Activated T-cell treated with anti-CD3 and anti-CD28 coated beads, Interleukin-2, amount 50 U/mL, for 4 hours (primary cell): Measurements from ENCODE around the gene PACRG. TPM values are rescaled to one million over a fixed set of nuclear protein-coding genes. Genes with fewer than 3 reads are reported as not detected.

Experiments
- ATAC-seq, 2 donors: fragments of 200-7000 bp; cut with Tn5 transposase; one replicate each; pipeline ENCODE4 v1.10.0; 2021
- DNase-seq: peaks from one replicate; pipeline ENCODE4 v3.0.0-alpha.2; 2020
- H3K27me3 Mint-ChIP-seq: one replicate; pipeline ENCODE4 v1.8.0; 2021; ENCODE audit warnings: low read depth, mixed read lengths
- H3K36me3 Mint-ChIP-seq: one replicate; pipeline ENCODE4 v1.8.0; 2022; ENCODE audit warnings: mixed read lengths; ENCODE audit not compliant: insufficient read depth
- H3K4me1 Mint-ChIP-seq: one replicate; pipeline ENCODE4 v1.8.0; 2021; ENCODE audit warnings: low read depth, mixed read lengths
- H3K4me3 Mint-ChIP-seq: one replicate; pipeline ENCODE4 v1.8.0; 2021; ENCODE audit warnings: mild to moderate bottlenecking, moderate library complexity, mixed read lengths
- H3K9me3 Mint-ChIP-seq: one replicate; pipeline ENCODE4 v1.8.0; 2021; ENCODE audit warnings: mixed read lengths
- total RNA-seq, 3 donors: library from RNA; stranded (reverse); gene quantifications; one replicate each; pipeline ENCODE4 v1.2.1, GENCODE V29; 2021

Gene PACRG
- total RNA-seq, 3 donors from 2014 or later, result not detected

- DNase-seq (no peak), ATAC-seq (no peak)
- no peaks in the 10 kb centered on the region for H3K36me3 Mint-ChIP-seq
- H3K27me3 Mint-ChIP-seq, result no peaks in the 10 kb centered on the region
- peaks cover 28% of the 10 kb centered on the region for H3K9me3 Mint-ChIP-seq
- H3K4me1 Mint-ChIP-seq, result no peaks in the 10 kb centered on the region
- H3K4me3 Mint-ChIP-seq, result no peak overlapping the region
Measured at GRCh38 chr6:162940426-162940825, 212.7 kb downstream of the PACRG start.

- Mint-ChIP-seq H3K4me3 (no peak overlapping the region), H3K9me3 (peaks cover 24% of the 10 kb centered on the region), H3K36me3 (no peaks in the 10 kb centered on the region), H3K4me1 (no peaks in the 10 kb centered on the region), H3K27me3 (no peaks in the 10 kb centered on the region)
- DNase-seq, result no peak
- no peak for ATAC-seq
Measured at GRCh38 chr6:162941128-162941527, 213.4 kb downstream of the PACRG start.

- H3K27me3 Mint-ChIP-seq, result no peaks in the 10 kb centered on the region
- H3K4me3 Mint-ChIP-seq, result no peak overlapping the region
- H3K36me3 Mint-ChIP-seq, result no peaks in the 10 kb centered on the region
- ATAC-seq (no peak), DNase-seq (no peak)
- H3K9me3 Mint-ChIP-seq, result peaks cover 31% of the 10 kb centered on the region
- H3K4me1 Mint-ChIP-seq, result no peaks in the 10 kb centered on the region
Measured at GRCh38 chr6:162942866-162943265, 215.1 kb downstream of the PACRG start.

GRCh38 chr6:162943369-162943768, 215.6 kb downstream of the PACRG start:
- Mint-ChIP-seq H3K27me3 (no peaks in the 10 kb centered on the region), H3K9me3 (peaks cover 31% of the 10 kb centered on the region), H3K4me3 (no peak overlapping the region), H3K36me3 (no peaks in the 10 kb centered on the region), H3K4me1 (no peaks in the 10 kb centered on the region)
- DNase-seq (no peak), ATAC-seq (no peak)

- peaks cover 11% of the 10 kb centered on the region for H3K9me3 Mint-ChIP-seq
- no peaks in the 10 kb centered on the region for H3K27me3 Mint-ChIP-seq
- DNase-seq (no peak), ATAC-seq (no peak)
- no peaks in the 10 kb centered on the region for H3K36me3 Mint-ChIP-seq
- no peak overlapping the region for H3K4me3 Mint-ChIP-seq
- no peaks in the 10 kb centered on the region for H3K4me1 Mint-ChIP-seq
Measured at GRCh38 chr6:162951164-162951743, 223.5 kb downstream of the PACRG start.

- H3K4me1 Mint-ChIP-seq, result no peaks in the 10 kb centered on the region
- H3K9me3 Mint-ChIP-seq, result peaks cover 4% of the 10 kb centered on the region
- no peaks in the 10 kb centered on the region for H3K36me3 Mint-ChIP-seq
- H3K4me3 Mint-ChIP-seq, result no peak overlapping the region
- no peaks in the 10 kb centered on the region for H3K27me3 Mint-ChIP-seq
- ATAC-seq, result no peak
- DNase-seq, result no peak
Measured at GRCh38 chr6:162952423-162952822, 224.6 kb downstream of the PACRG start.

- Mint-ChIP-seq H3K27me3 (no peaks in the 10 kb centered on the region), H3K4me1 (no peaks in the 10 kb centered on the region), H3K4me3 (no peak overlapping the region), H3K36me3 (no peaks in the 10 kb centered on the region), H3K9me3 (peaks cover 10% of the 10 kb centered on the region)
- ATAC-seq (no peak), DNase-seq (no peak)
Measured at GRCh38 chr6:162957062-162957461, 229.3 kb downstream of the PACRG start.

GRCh38 chr6:162960679-162961457, 233.1 kb downstream of the PACRG start:
- Mint-ChIP-seq H3K4me3 (no peak overlapping the region), H3K36me3 (no peaks in the 10 kb centered on the region), H3K4me1 (no peaks in the 10 kb centered on the region), H3K9me3 (peaks cover 7% of the 10 kb centered on the region), H3K27me3 (no peaks in the 10 kb centered on the region)
- ATAC-seq (no peak), DNase-seq (no peak)

GRCh38 chr6:162962093-162962492, 234.3 kb downstream of the PACRG start:
- ATAC-seq, result no peak
- H3K36me3 Mint-ChIP-seq, result no peaks in the 10 kb centered on the region
- H3K4me3 Mint-ChIP-seq, result no peak overlapping the region
- DNase-seq, result no peak
- H3K27me3 Mint-ChIP-seq, result no peaks in the 10 kb centered on the region
- H3K4me1 Mint-ChIP-seq, result no peaks in the 10 kb centered on the region
- H3K9me3 Mint-ChIP-seq, result peaks cover 7% of the 10 kb centered on the region

GRCh38 chr6:162963861-162964260, 236.1 kb downstream of the PACRG start:
- ATAC-seq (no peak), DNase-seq (no peak)
- H3K4me3 Mint-ChIP-seq, result no peak overlapping the region
- H3K9me3 Mint-ChIP-seq, result peaks cover 6% of the 10 kb centered on the region
- H3K4me1 Mint-ChIP-seq, result no peaks in the 10 kb centered on the region
- H3K36me3 Mint-ChIP-seq, result no peaks in the 10 kb centered on the region
- no peaks in the 10 kb centered on the region for H3K27me3 Mint-ChIP-seq

GRCh38 chr6:162964488-162965140, 236.8 kb downstream of the PACRG start:
- no peak for DNase-seq
- Mint-ChIP-seq H3K4me1 (no peaks in the 10 kb centered on the region), H3K9me3 (no peaks in the 10 kb centered on the region), H3K4me3 (no peak overlapping the region), H3K27me3 (no peaks in the 10 kb centered on the region), H3K36me3 (no peaks in the 10 kb centered on the region)
- no peak for ATAC-seq

GRCh38 chr6:162965366-162965765, 237.6 kb downstream of the PACRG start:
- Mint-ChIP-seq H3K9me3 (peaks cover 2% of the 10 kb centered on the region), H3K27me3 (no peaks in the 10 kb centered on the region), H3K4me1 (no peaks in the 10 kb centered on the region), H3K4me3 (no peak overlapping the region), H3K36me3 (no peaks in the 10 kb centered on the region)
- no peak for DNase-seq
- ATAC-seq, result no peak

- Mint-ChIP-seq H3K9me3 (peaks cover 7% of the 10 kb centered on the region), H3K27me3 (no peaks in the 10 kb centered on the region), H3K4me1 (no peaks in the 10 kb centered on the region), H3K4me3 (no peak overlapping the region), H3K36me3 (no peaks in the 10 kb centered on the region)
- no peak for ATAC-seq
- DNase-seq, result no peak
Measured at GRCh38 chr6:162970246-162970645, 242.5 kb downstream of the PACRG start.

- H3K4me1 Mint-ChIP-seq, result no peaks in the 10 kb centered on the region
- peaks cover 7% of the 10 kb centered on the region for H3K9me3 Mint-ChIP-seq
- ATAC-seq (no peak), DNase-seq (no peak)
- no peaks in the 10 kb centered on the region for H3K36me3 Mint-ChIP-seq
- H3K27me3 Mint-ChIP-seq, result no peaks in the 10 kb centered on the region
- no peak overlapping the region for H3K4me3 Mint-ChIP-seq
Measured at GRCh38 chr6:162971356-162971755, 243.6 kb downstream of the PACRG start.
